ENCODE measurements around the gene RIMS1. TPM values are rescaled to one million over a fixed set of nuclear protein-coding genes. Genes with fewer than 3 reads are reported as not detected.

Gene RIMS1
- total RNA-seq, 3 donors from 2014 or later (not counting 1 experiment from before 2014, with no cell fraction given) = not detected

DNA sequence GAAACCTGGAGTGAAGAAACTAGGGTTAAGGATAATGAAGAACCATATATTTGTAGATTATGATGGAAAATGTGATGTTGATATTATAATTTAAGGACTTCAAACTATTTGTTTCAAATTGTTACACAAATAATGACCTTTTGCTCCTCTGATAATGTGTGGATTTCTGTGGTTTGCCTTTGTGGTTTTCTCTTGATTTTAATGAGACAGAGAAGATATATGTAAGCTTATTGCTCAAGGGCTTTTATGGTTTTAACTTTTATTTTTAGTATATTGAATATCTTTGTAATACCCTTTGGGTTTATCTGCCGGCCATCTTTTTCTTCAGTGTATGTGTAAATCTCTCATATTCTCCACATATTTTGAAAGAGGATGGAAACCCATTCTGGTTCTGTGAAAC, 362.3 kb downstream of the RIMS1 start:
- Histone ChIP-seq H3K4me1 (ENCODE audit: control insufficient read depth, insufficient read depth, low read length) (no peaks in the 10 kb centered on the region), H3K27ac (ENCODE audit: low read length) (no peak overlapping the region), H3K27me3 (ENCODE audit: control insufficient read depth, insufficient read depth, low read length) (no peaks in the 10 kb centered on the region), H3K9me3 (ENCODE audit: control insufficient read depth, insufficient read depth, low read length) (no peaks in the 10 kb centered on the region), H3K36me3 (ENCODE audit: control insufficient read depth, insufficient read depth, low read length) (no peaks in the 10 kb centered on the region), H3K4me3 (ENCODE audit: low read length) (no peak overlapping the region)
- WGBS (ENCODE audit: insufficient coverage) = no CpG with 5 or more reads among the region's 1 CpG
- ATAC-seq = no peak
- TF ChIP-seq, protein P1, sequence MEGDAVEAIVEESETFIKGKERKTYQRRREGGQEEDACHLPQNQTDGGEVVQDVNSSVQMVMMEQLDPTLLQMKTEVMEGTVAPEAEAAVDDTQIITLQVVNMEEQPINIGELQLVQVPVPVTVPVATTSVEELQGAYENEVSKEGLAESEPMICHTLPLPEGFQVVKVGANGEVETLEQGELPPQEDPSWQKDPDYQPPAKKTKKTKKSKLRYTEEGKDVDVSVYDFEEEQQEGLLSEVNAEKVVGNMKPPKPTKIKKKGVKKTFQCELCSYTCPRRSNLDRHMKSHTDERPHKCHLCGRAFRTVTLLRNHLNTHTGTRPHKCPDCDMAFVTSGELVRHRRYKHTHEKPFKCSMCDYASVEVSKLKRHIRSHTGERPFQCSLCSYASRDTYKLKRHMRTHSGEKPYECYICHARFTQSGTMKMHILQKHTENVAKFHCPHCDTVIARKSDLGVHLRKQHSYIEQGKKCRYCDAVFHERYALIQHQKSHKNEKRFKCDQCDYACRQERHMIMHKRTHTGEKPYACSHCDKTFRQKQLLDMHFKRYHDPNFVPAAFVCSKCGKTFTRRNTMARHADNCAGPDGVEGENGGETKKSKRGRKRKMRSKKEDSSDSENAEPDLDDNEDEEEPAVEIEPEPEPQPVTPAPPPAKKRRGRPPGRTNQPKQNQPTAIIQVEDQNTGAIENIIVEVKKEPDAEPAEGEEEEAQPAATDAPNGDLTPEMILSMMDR (IDR thresholded peaks at IDR 0.05) = no peak
- DNase-seq = no peak
- Mint-ChIP-seq H3K4me1 (no peaks in the 10 kb centered on the region), H3K36me3 (no peaks in the 10 kb centered on the region), H3K9me3 (no peaks in the 10 kb centered on the region), H3K4me3 (no peak overlapping the region), H3K27ac (no peak overlapping the region), H3K27me3 (ENCODE audit: low read depth in 2 of 2) (no peaks in the 10 kb centered on the region)
- intact Hi-C loops (cut with micrococcal nuclease) = no loop called here

- no CpG with 5 or more reads among the region's 3 CpGs for WGBS (ENCODE audit: insufficient coverage)
- no peak overlapping the region for H3K27ac ChIP-seq (ENCODE audit: low read length)
- no peaks in the 10 kb centered on the region for H3K27me3 ChIP-seq (ENCODE audit: control insufficient read depth, insufficient read depth, low read length)
- DNase-seq (no peak), ATAC-seq (no peak)
- Mint-ChIP-seq H3K9me3 (no peaks in the 10 kb centered on the region), H3K27me3 (ENCODE audit: low read depth in 2 of 2) (no peaks in the 10 kb centered on the region), H3K4me1 (no peaks in the 10 kb centered on the region), H3K27ac (no peak overlapping the region), H3K36me3 (no peaks in the 10 kb centered on the region), H3K4me3 (no peak overlapping the region)
- H3K9me3 ChIP-seq (ENCODE audit: control insufficient read depth, insufficient read depth, low read length) = no peaks in the 10 kb centered on the region
- no peaks in the 10 kb centered on the region for H3K4me1 ChIP-seq (ENCODE audit: control insufficient read depth, insufficient read depth, low read length)
- no peaks in the 10 kb centered on the region for H3K36me3 ChIP-seq (ENCODE audit: control insufficient read depth, insufficient read depth, low read length)
- intact Hi-C loops (cut with micrococcal nuclease) = no loop called here
- no peak overlapping the region for H3K4me3 ChIP-seq (ENCODE audit: low read length)
- TF ChIP-seq, protein P1 (IDR thresholded peaks at IDR 0.05) = no peak
These were observed 364.3 kb downstream of the RIMS1 start for GRCh38 chr6:72250664-72251063.

GRCh38 chr6:72260489-72260888, 374.1 kb downstream of the RIMS1 start:
- Mint-ChIP-seq H3K36me3 (no peaks in the 10 kb centered on the region), H3K4me3 (no peak overlapping the region), H3K27ac (no peak overlapping the region)

GRCh38 chr6:72261554-72261953, 375.2 kb downstream of the RIMS1 start:
- no peaks in the 10 kb centered on the region for H3K4me1 Mint-ChIP-seq

More at GRCh38 chr6:72260489-72260888, 374.1 kb downstream of the RIMS1 start:
- TF ChIP-seq, protein P1 (IDR thresholded peaks at IDR 0.05) = no peak
- H3K27me3 Mint-ChIP-seq (ENCODE audit: low read depth in 2 of 2) = no peaks in the 10 kb centered on the region
- no peaks in the 10 kb centered on the region for H3K9me3 Mint-ChIP-seq
- Histone ChIP-seq H3K36me3 (ENCODE audit: control insufficient read depth, insufficient read depth, low read length) (no peaks in the 10 kb centered on the region), H3K27ac (ENCODE audit: low read length) (no peak overlapping the region), H3K4me3 (ENCODE audit: low read length) (no peak overlapping the region), H3K9me3 (ENCODE audit: control insufficient read depth, insufficient read depth, low read length) (no peaks in the 10 kb centered on the region), H3K27me3 (ENCODE audit: control insufficient read depth, insufficient read depth, low read length) (no peaks in the 10 kb centered on the region), H3K4me1 (ENCODE audit: control insufficient read depth, insufficient read depth, low read length) (no peaks in the 10 kb centered on the region)
- intact Hi-C loops (cut with micrococcal nuclease) = no loop called here
- no CpG with 5 or more reads among the region's 3 CpGs for WGBS (ENCODE audit: insufficient coverage)
- ATAC-seq = no peak
- no peaks in the 10 kb centered on the region for H3K4me1 Mint-ChIP-seq
- no peak for DNase-seq

More at GRCh38 chr6:72261554-72261953, 375.2 kb downstream of the RIMS1 start:
- TF ChIP-seq, protein P1 (IDR thresholded peaks at IDR 0.05) = no peak
- no peaks in the 10 kb centered on the region for H3K36me3 ChIP-seq (ENCODE audit: control insufficient read depth, insufficient read depth, low read length)
- no peaks in the 10 kb centered on the region for H3K9me3 Mint-ChIP-seq
- H3K27ac Mint-ChIP-seq = no peak overlapping the region
- no peaks in the 10 kb centered on the region for H3K36me3 Mint-ChIP-seq
- intact Hi-C loops (cut with micrococcal nuclease) = no loop called here
- no peak overlapping the region for H3K4me3 Mint-ChIP-seq
- H3K4me1 ChIP-seq (ENCODE audit: control insufficient read depth, insufficient read depth, low read length) = no peaks in the 10 kb centered on the region
- no peaks in the 10 kb centered on the region for H3K27me3 Mint-ChIP-seq (ENCODE audit: low read depth in 2 of 2)
- WGBS (ENCODE audit: insufficient coverage) = 86% methylated on average over 2 of the region's 3 CpGs
- ATAC-seq (no peak), DNase-seq (no peak)
- no peaks in the 10 kb centered on the region for H3K27me3 ChIP-seq (ENCODE audit: control insufficient read depth, insufficient read depth, low read length)
- no peak overlapping the region for H3K4me3 ChIP-seq (ENCODE audit: low read length)
- no peak overlapping the region for H3K27ac ChIP-seq (ENCODE audit: low read length)
- no peaks in the 10 kb centered on the region for H3K9me3 ChIP-seq (ENCODE audit: control insufficient read depth, insufficient read depth, low read length)
